CD4-positive, alpha-beta T cell treated with Interleukin-17A for 4 hours (primary cell): ENCODE measurements around the gene R3HDM4.

ENCODE experiments used
- DNase-seq: peaks from one replicate; pipeline ENCODE4 v3.0.0-alpha.2; 2020; ENCODE audit warnings: mixed read lengths

The R3HDM4 gene

GRCh38 chr19:872266-872951 lies 40.6 kb downstream of the R3HDM4 start:
- peak; percentile 86 for DNase-seq

GRCh38 chr19:871446-872265 lies 41.4 kb downstream of the R3HDM4 start:
- peak; percentile 15 for DNase-seq

GRCh38 chr19:870963-871401 lies 42.0 kb downstream of the R3HDM4 start:
- no peak for DNase-seq

GRCh38 chr19:870314-870713 lies 42.7 kb downstream of the R3HDM4 start:
- no peak for DNase-seq

- DNase-seq, result no peak
Observed at GRCh38 chr19:869245-870177, 43.5 kb downstream of the R3HDM4 start.

- DNase-seq, result no peak
Observed at GRCh38 chr19:868458-869244, 44.4 kb downstream of the R3HDM4 start.

- no peak for DNase-seq
Observed at GRCh38 chr19:867855-868457, 45.1 kb downstream of the R3HDM4 start.

GRCh38 chr19:867301-867793 lies 45.7 kb downstream of the R3HDM4 start:
- DNase-seq, result no peak

GRCh38 chr19:866769-867300 lies 46.2 kb downstream of the R3HDM4 start:
- no peak for DNase-seq

- no peak for DNase-seq
Observed at GRCh38 chr19:863315-863620, 49.8 kb downstream of the R3HDM4 start.

- DNase-seq, result peak; percentile 81
Observed at GRCh38 chr19:862581-863314, 50.3 kb downstream of the R3HDM4 start.

GRCh38 chr19:861756-862580 lies 51.1 kb downstream of the R3HDM4 start:
- peak; percentile 69 for DNase-seq

- DNase-seq, result no peak
Observed at GRCh38 chr19:861141-861755, 51.8 kb downstream of the R3HDM4 start.

GRCh38 chr19:858868-859843 lies 53.9 kb downstream of the R3HDM4 start, which contains the start of gene CFD:
CFD (plus strand) TSS chr19:859664; CDS start chr19:859690, 26 bp downstream.
- no peak for DNase-seq

- no peak for DNase-seq
Observed at GRCh38 chr19:858284-858683, 54.7 kb downstream of the R3HDM4 start.

- no peak for DNase-seq
Observed at GRCh38 chr19:855566-856120, 57.4 kb downstream of the R3HDM4 start.

- no peak for DNase-seq
Observed at GRCh38 chr19:855142-855541, 57.9 kb downstream of the R3HDM4 start.

- DNase-seq, result no peak
Observed at GRCh38 chr19:854549-854948, 58.5 kb downstream of the R3HDM4 start.
